Fibroblast of upper back skin (primary cell): ENCODE data around the gene TIAM2.
"Not testable (repeated sequence)": the region's sequence is repeated elsewhere in the genome, so short reads cannot be mapped to it uniquely, and the experiment has no call there.

Source experiments
- DNase-seq: peaks from one replicate; pipeline ENCODE4 v3.0.0-alpha.2; 2013

Gene TIAM2

DNA sequence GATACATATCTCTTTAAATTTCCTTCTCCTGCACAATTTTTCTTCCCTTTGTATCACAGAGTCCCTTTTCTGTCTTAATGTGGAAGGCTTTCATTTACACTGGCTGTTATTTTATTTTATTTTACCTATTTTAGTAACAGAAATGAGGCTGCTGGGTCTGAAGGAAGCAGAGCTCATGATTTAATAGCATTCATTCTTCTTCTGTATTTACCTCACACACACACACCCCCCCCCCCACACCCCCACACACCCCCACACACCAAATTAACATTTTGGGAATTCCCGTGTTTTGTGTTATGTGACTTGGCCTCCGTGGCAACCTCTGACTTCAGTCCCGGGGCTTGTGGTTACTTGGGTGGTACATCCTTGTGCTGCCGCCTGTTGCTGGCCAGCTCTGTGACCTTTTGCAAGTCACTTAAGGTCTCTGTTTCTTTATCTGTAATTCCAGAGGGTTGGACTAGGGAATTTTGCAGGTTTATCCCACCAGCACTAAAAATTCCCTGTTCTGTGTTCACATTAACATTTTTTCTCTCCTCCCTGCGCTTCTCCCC is 108.8 kb downstream of the TIAM2 start:
- no peak for DNase-seq

DNA sequence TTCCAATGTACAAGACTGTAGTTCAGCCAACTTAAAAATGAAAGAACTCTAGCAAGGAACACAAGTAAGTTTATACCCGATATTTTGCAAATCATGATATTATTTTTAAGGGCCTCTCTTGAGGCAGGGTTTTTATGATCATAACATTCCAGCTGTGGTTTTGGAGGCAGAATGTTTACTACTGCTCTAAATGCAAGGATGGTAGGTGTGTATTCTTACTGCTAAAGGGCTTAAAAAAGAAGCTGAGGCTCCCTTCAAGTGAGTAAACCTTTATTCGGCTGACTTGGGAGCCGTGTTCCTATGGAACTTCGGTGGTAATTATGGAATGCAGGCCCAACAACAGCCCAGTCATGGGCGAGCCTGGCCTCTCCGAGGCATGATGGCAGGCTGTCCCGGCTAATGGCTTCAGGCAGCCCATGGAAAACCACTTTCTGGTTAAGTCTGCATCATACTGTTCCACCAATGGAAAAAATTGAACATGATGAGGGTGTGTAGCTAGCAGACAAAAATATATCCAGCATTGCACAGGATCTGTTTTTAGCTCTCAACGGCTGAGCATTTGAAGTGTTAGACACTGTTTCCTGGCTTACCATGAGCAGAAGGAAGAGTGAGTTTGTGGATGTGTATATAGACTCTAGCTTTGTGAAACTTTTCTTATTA is 111.5 kb downstream of the TIAM2 start:
- no peak for DNase-seq

DNA sequence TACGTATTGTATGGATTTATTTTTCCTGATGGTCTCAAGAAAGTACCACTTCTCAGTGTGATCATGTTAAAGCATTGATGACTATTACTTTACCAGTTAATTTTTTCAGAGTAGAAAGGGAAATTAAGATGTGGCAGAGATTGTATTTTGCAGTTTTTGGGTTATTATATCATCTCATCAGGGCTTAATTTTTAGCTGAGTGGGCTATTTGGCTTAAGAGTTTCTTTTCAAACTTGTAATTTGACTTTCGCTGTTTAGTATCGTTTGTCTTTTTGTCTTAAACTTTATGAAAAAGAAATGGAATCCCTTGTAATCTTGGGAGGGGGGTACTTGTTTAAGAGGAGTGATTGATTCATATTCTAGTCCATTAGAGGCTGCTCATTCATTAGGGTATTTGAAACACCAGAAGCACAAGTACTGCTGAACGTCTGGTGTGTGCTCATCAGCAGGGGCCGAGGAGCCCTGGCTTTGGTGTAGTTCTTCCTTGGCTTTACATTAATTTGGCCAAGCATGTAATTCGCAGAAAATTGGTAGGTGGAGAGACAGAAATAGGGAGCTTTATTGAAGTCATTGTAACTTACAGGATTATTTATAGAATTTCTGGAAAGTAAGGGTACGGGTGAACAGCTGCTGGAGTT is 112.4 kb downstream of the TIAM2 start:
- no peak for DNase-seq

DNA sequence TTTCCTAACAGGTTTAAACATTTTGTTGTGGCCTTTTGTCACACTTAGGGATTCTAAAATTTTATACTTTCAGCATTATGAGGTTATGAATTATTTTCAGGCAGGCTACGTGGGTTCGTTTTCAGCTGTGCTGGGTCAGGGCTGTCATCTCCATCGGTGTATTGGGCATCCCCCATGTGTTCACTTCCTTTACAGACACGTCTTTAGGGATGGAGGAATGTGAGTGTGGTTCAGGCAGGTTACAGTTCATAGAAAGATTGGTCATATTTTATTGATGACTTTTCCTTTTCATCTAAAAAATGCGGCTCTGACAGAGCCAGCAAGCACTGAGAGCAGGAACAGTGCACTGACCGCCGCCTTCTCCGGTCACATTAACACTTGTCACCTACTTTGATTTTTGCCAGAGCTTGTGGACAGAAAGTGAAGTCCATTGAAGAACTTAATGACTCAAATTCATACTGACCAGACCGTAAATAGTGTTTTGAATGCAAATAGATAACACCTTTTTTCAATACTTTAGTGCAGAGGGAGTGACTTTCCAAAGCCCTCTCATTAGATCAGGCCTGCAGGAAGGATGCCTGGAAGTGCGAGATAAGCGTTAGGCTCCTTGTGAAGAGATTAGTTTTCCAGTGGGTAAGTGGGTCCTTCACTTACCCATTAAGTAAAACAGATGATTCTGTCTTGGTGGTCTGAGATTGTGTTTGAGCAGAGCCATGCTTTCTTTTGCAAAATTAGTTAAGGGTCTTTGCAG is 113.1 kb downstream of the TIAM2 start:
- DNase-seq, result peak; percentile 68

DNA sequence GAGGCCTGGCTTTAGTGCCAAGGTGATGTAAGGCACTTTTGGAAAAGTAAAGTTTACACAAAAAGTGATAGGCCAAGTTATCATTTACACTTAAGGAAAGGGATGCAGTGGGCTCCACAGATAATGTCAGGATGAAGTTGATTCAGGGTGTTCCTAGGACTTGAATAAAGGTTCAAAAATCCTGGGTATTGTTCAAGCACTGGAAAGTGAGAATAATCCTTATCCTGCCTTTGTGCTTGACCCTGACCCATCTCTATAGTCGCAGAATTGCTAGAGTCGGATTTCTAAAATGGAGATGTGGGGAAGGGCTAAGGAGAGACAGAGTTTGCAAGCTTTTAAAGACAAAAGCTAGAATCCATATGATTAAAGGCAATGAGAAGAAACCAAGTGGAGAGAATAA is 115.6 kb downstream of the TIAM2 start:
- no peak for DNase-seq

DNA sequence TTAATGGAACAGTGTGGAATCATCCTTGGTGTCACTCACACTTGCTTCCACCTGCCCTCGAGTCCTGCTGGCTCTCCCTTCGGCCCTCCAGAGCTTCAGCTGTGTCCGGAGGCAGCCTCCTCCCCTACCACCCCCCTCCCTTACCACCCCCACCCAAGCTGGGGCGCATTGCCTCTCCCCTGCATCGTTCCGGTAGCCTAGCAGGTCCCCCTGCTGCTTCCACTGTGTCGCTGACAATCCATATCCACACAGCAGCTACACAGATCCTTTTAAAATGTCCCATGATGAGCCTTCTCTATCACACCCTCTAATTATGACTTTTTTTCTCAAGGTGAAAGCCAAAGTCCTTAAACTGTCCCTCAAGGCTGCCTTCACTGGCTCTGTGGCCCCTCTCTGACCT is 117.6 kb downstream of the TIAM2 start:
- no peak for DNase-seq

DNA sequence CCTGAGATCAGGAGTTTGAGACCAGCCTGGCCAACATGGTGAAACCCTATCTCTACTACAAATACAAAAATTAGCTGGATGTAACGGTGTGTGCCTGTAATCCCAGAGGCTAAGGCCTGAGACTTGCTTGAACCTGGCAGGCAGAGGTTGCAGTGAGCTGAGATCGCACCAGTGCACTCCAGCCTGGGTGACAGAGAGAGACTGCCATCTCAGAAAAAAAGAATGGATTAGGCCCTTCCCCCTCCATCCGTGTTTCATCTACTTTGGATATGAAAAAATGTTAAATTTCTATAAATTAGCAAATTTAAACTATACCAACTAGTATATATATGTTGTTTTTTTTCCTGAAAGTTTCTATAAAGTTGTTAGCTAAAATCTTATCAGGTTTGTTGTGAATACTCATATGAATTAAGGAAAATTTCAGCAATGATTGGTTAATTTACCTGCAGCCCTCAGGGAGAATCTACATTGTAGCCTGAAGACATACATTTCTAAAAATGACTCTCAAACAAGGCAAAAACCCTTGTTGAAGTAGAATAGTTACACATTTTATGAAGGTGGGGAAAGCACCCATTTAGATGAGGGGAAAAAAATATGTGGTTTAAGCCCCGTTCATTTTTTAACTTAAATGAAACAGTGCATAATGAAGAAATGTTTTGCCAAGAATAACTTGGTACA is 120.9 kb downstream of the TIAM2 start:
- no peak for DNase-seq

DNA sequence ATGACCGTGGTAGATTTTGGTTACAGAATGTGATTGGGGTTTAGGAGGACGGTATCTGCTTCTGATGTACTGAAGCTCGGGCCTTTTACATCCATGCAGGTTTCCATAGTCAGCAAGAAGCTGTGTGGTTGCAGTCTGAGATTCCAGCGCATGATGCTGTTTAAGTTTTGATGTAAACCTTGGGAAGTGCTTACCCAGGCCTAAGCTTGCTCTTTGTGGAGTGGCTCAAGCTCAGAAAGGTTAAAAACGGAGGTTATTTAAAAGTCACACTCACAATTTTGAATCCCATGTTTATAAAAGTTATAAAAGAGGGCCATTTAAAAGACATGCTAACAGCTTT is 121.4 kb downstream of the TIAM2 start:
- no peak for DNase-seq

DNA sequence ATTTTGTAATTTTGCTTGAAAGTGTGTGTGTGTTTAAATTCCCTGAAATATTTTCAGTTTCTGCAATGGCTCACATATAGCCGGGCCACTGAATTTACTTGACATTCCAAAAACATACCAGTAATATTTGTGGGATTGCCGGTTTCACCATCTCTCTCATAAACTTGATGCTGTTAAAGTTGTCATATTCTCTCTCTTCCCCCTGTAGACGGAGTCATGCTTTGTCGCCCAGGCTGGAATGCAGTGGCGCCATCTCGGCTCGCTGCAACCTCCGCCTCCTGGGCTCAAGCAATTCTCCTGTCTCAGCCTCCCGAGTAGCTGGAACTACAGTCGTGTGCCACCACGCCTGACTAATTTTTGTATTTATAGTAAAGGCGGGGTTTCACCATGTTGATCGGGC is 122.1 kb downstream of the TIAM2 start:
- peak; percentile 95 for DNase-seq

DNA sequence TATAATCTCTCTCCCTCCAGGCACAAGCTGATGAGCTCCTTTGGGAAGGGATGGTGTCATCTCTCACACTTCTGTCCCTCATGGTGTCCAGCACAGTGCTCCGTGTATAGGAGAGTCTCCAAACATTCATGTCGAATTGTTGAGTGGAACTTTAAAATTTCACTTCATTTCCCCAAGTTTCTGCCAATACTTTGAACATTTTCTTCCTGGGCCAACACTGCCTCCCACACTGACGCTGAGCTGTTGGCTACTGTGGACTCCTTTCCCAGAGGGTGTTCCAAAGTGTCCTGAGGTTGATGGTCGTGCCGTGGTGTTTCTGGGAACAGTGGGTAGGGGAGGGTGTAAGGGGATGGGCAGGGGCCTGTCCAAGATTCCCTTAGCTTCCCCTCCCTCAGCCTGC is 122.7 kb downstream of the TIAM2 start:
- no peak for DNase-seq

DNA sequence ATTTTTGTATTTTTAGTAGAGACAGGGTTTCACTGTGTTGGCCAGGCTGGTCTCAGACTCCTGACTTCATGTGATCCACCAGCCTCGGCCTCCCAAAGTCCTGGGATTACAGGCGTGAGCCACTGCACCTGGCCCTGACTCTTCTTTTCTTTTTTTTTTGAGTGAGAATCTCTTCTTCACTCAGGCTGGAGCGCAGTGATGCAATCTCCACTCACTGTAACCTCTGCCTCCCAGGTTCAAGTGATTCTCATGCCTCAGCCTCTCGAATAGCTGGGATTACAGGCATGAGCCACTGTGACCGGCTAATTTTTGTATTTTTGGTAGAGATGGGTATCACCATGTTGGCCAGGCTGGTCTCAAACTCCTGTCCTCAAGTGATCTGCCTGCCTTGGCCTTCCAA is 124.1 kb downstream of the TIAM2 start:
- DNase-seq, result not testable (repeated sequence)

DNA sequence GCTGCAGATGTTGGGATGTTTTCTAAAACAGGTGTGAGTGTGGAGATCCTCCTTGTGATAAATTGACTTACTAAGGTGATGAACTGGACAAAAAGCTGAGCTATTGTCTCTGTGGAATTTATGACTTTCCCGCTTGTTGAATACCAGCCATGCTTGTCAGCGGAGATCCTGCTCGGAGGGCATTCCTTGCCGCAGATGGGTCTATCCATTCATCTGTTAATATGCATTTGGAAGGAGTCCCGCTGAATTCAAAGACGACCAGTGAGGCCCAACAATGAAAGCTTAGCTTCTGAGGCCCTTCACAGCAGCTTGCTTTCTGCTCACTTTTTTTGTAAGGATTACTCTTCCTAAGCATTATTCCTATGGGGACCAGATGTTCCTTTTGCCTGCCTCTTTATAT is 124.9 kb downstream of the TIAM2 start:
- DNase-seq, result peak; percentile 94

DNA sequence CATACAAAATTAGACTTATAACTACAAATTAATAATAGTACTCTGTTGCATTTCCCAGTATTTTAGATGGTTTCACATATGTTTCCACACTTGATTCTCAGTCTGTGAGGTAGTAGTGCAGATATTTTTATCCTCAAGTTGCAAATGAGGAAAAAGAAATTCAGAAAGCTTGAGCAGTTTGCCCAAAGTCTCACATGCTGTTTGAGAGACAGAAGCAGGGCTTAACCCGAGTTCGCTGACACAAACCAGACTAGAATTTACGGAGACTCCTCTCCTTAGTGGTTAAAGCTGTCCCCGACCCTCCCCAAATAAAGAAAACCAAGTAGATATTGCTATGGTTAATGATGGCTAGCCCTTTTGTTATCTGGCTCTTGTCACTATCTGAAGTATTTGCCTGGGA is 126.2 kb downstream of the TIAM2 start:
- DNase-seq, result no peak

DNA sequence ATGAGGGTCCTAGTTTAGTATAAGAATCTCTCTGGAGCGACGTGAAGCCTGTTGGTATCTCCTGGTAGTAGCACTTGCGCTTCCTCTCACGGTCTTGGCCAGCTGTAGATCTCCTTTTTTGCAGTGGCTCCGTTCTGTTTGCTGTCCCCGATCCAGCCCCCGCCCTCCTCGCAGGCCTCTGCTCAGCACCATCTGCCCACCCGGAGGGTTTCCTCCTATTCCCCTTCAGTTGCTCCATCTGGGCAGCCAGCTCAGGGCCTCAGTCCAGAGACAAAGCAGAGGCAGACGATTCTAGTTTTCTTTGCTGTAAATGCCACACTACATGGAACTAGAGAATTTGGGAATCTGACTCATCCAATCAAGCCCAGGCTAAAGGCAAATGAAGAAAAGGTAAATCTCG is 126.6 kb downstream of the TIAM2 start:
- DNase-seq, result peak; percentile 24

DNA sequence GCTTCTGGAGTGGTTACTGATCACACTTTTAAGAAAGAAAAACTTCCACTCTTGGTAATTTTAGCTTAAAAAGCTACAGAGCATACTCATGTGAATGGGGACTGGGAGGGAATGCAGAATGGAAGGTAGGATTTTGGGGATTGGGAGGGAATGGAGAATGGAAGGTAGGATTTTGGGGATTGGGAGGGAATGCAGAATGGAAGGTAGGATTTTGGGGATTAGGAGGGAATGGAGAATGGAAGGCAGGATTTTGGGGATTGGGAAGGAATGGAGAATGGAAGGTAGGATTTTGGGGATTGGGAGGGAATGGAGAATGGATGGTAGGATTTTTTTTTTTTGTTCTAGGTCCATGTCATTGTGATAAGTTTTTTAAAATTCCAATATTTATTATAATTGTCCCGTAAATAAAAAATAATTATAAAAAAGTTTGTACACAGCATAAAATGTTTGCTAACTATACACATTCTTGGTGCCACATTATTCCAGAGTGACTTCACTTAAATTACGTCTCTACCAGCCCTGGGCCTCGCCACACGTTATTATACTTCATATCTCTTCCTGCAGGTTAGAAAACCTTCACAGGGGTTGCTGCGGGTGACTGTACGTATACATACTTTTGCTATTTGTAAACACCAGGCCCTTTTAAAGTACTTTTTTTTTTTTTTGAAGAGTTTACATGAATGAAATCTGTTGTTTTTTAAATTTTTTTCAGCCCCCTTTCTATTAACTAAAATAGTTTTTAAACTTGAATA is 127.3 kb downstream of the TIAM2 start:
- no peak for DNase-seq

DNA sequence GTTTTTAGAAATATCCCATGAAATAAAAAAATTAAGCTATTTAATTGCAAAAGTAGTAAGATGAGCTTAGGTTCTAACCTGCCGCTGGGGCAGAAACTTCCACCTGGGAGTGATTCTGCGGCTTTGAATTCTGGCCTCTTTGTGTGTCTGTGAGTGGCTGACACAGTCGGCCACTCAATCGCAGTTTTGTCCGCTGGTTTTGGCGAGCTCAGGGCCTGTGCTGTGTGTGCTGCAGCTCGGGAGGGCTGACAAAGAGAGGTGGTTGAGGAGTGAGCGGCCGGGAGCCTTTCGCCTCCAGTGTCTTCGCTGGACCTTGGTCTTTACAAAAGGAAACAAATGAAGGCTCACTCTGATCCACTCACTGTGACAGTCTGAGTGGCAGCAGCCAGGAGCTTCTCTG is 128.4 kb downstream of the TIAM2 start:
- DNase-seq, result no peak

DNA sequence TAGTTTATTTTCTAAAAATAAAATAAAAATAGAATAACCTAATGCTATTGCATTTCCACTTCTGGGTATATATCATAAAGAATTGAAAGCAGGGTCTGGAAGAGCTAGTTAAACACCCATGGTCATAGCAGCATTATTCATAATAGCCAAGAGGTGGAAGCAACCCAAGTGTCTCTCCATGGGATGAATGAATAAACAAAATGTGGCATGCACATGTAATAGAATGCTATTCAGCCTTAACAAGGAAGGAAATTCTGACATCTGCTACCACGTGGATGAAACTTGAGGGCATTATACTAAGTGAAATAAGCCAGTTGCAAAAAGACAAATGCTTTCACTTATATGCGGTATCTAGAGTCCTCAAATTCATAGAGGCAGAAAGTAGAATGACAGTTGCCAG is 130.8 kb downstream of the TIAM2 start:
- DNase-seq, result peak; percentile 85

DNA sequence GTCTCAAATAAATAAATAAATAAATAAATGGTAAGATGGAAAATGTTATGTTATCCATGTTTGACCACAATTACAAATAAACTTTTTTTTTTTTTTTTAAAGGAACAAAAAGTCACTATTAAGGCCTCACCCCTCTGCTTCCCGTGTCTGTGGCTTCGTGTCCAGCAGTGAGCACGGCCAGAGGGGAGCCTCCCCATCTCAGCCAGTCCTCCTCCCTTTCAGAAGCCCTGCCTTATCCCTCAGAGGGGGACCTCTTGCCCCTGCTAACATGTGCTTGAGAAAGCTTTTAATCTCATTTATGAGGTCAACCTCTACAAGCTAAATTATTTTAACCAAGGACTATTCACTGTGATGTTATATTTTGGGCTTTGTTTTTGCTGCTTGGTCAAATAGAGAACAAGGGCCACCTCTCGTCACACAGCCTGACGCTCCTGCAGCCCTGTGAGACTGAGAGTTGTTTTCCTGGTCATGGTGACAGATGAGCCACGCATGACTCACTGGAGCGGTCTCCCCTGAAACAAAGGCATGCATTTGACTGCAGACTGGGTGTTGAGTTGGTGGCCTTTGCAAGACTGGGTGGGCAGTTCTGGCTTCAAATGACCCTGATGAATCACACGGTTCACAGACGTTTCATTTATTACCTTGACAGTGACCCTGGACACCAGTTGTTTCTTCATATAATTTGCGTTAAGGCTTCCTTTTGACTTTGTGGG is 131.8 kb downstream of the TIAM2 start:
- DNase-seq, result peak; percentile 68

DNA sequence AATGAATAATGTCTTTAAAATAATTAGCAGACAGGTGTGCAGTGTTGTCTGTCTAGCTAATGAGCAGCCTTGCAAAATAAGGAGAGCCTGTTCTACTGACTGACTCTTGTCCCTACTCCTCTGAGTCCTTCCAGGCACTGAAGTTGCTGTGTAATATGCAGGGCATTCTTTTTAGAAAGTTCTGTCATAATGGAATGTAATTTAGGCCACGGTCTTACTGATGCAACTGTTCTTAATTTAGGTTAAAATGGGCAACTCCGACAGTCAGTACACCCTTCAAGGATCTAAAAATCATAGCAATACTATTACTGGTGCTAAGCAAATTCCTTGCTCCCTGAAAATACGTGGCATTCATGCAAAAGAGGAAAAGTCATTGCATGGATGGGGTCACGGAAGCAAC is 133.9 kb downstream of the TIAM2 start:
- peak; percentile 60 for DNase-seq

DNA sequence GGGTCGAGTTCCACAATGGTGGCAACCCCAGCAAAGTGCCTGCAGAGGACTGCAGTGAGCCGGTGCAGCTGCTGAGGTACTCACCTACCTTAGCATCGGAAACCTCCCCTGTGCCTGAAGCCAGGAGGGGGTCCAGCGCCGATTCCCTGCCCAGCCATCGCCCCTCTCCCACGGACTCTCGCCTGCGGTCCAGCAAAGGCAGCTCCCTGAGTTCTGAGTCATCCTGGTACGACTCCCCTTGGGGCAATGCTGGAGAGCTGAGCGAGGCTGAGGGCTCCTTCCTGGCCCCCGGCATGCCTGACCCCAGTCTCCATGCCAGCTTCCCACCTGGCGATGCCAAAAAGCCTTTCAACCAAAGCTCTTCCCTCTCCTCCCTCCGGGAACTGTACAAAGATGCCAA is 134.6 kb downstream of the TIAM2 start:
- DNase-seq, result no peak

DNA sequence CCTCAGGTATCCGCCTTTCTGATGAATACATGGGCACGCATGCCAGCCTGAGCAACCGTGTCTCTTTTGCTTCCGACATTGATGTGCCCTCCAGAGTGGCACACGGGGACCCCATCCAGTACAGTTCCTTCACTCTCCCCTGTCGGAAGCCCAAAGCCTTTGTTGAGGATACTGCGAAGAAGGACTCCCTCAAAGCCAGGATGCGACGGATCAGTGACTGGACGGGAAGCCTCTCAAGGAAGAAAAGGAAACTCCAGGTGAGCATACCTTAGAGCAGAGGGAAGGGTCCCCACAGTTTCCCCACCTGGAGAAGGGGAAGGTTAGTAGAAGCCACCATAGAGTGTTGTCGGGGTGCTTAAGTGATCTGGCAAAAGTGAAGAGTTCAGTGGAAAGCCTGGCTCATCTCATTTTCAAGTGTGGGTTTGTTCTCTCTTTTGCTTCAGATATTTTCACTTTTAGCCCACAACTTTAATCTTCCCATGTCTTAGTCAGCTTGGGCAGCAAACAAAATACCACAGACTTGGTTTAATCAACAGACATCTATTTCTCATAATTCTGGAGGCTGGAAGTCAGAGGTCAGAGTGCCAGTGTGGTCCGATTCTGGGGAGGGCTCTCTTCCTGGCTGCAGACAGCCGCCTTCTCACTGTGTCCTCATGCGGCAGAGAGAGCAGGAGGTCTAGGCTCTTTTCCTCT is 135.2 kb downstream of the TIAM2 start:
- DNase-seq, result no peak

DNA sequence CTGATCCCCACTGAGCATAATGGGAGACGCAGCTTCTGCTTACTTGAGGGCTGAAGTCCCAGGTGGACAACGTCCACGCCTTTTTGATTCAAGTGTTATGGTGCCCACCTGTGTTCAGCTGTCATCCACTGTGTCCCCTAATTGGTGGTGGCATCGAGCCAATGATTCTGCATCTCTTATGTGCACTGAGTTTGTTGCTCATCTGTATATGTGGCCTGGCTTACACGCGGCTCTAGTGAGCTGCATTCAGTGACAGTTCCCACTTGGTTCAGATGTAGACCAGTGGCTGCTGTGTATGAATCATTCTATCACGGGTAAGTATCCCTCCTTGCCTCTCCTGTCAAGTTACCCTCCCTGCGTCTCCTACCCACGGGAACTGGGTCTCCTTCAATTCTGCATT is 137.5 kb downstream of the TIAM2 start:
- DNase-seq, result no peak
